GM12873 (cell line): ENCODE measurements around the gene CPN2.

Experiments
- CTCF ChIP-seq: IDR thresholded peaks from 2 replicates; pipeline ENCODE4 v1.5.1; 2012; ENCODE audit warnings: low read depth, mild to moderate bottlenecking, moderate library complexity, low read length, control low read depth; ENCODE audit not compliant: insufficient read depth; ENCODE audit errors: missing control alignments

The CPN2 gene

GRCh38 chr3:194324823-194325327, 26.3 kb downstream of the CPN2 start:
- no peak for TF ChIP-seq CTCF

DNA sequence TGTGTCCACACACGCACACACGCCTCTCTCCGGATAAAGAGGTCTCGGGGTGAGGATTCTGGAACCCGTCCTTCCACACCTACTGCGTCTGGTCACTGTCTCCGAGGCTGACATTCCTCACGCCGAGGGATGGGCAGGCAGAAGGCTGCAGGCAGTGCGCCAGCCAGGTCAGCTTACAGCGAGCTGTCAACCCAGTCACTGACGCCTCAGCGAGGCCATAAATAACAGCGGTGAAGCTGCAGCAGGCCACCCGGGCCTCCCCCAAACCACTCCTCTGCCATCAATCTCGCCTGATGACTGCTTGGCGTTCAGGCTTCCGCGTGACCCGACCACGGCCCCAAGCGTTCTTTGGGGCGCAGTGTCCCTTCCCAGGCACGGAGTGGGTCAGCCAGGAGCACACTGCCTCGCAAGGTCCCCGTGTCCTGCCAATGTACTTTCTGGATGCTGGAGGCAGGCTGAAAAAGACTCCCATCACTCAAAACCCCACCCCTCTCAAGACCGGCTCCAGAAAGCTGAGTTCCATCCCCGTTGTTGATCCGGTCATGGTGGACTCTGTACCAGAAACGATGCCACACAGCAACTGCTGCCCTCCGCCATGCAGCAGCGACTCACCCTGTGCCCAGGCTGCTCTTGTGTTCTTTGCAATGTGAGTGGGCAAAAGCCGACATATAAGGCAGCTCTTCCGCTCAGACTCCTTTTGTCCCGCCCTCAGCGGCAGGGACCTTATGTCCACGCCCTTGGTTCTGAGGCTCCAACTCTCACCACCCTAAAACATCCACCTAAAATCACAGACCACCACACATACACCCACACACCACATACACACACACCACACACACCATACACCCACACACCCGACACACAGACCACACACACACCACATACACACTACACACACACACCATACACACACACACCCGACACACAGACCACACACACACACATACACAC, 27.1 kb downstream of the CPN2 start:
- no peak for TF ChIP-seq CTCF

GRCh38 chr3:194322678-194323211, 28.4 kb downstream of the CPN2 start:
- no peak for TF ChIP-seq CTCF

DNA sequence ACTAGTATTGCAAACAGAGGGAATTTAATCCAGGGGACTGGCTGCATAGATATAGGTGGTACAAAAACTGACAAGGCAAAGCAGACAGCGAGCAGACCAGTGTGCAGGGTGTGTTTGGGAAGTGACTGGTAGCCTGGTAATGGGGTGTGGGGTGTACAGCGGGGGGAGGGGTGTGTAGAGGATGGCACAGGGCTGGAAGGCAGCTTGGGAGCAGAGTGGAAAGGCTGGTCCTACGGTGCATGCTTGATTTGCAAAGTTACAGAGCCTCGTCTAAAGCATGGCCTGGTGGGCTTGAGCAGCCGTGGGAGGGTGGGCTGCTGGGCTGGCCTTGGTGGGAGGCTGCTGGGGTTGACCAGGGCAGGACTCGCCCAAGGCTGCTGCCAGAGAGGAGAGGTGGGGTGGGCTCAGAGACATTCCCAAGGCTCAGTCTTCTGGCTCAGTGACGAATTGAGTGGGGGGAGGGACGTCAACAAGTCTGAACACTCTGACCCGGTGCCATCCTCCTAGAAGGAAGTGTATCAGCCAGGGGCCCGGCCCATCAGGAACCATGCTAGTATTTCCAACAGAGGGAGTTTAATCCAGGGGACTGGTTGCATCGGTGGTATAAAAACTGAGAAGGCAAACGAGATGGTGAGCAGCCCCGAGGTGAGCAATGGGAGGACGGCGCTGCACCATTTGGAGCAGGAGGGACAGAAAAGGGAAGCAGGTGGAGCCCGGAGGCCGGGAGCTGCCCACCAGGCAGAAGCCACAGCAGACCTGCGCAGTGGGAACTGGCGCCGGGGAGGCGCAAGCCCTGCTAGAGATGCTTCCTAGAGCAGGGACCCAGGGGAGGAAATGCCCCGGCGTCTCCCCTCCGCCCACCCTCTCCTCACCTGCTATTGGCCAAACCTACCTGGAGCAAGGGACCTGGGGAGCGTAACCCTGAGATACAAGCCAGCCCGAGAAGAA, 29.2 kb downstream of the CPN2 start:
- no peak for TF ChIP-seq CTCF

- TF ChIP-seq CTCF, result no peak
Observed at GRCh38 chr3:194320744-194321243, 30.3 kb downstream of the CPN2 start.

GRCh38 chr3:194320100-194320499, 31.0 kb downstream of the CPN2 start:
- no peak for TF ChIP-seq CTCF
